Endothelial cell of umbilical vein (primary cell): Measurements from ENCODE around the gene PTPRCAP. TPM values are rescaled to one million over a fixed set of nuclear protein-coding genes. Genes with fewer than 3 reads are reported as not detected.

ENCODE experiments used
- BruUV-seq: library from RNA; stranded (reverse); fragments of 400-500 nt; replicated peaks from 2 replicates; lab custom pipeline; 2021; lab: Mats Ljungman, UMichigan
- CTCF ChIA-PET: fragments of 300-600, 350-600 bp; sonication (Branson Sonifier 250); formaldehyde crosslinking; loops from one replicate; lab custom pipeline; 2021; ENCODE audit warnings: antibody characterized with exemption, inconsistent platforms; lab: Charles Lee
- POLR2A ChIA-PET: fragments of 300-600, 350-600 bp; sonication (Branson Sonifier 250); formaldehyde crosslinking; loops from one replicate; lab custom pipeline; 2021; ENCODE audit warnings: antibody characterized with exemption, inconsistent platforms; lab: Charles Lee
- DNase-seq: peaks from one replicate; pipeline ENCODE4 v3.0.0-alpha.2; 2011; ENCODE audit warnings: low read depth, low spot score
- FAIRE-seq: peaks from 2 replicates; lab custom pipeline; 2011; peaks lifted over from hg19 to GRCh38; lab: Jason Lieb, UNC
- H2AFZ ChIP-seq: 2 replicates; pipeline ENCODE4 v1.6.0; 2012; ENCODE audit warnings: low read depth, low read length, control low read depth, inconsistent platforms
- H3K27ac ChIP-seq: 2 replicates; pipeline ENCODE4 v1.5.1; 2011; ENCODE audit warnings: low read depth, mild to moderate bottlenecking, control low read depth, low read length, moderate library complexity; ENCODE audit not compliant: insufficient read depth
- H3K27me3 ChIP-seq, 2 experiments: 2 replicates each; pipeline versions ENCODE4 v1.6.0 to v1.6.1; 2011; ENCODE audit warnings: low read length in 2 of 2, mixed read lengths in 1 of 2; ENCODE audit not compliant: control insufficient read depth in 2 of 2, insufficient read depth in 2 of 2
- H3K36me3 ChIP-seq, 2 experiments: 2 replicates in 1 of 2; 3 replicates in 1 of 2; pipeline ENCODE4 v1.5.1; 2011; ENCODE audit warnings: low read length in 2 of 2, mild to moderate bottlenecking in 1 of 2, moderate library complexity in 1 of 2; ENCODE audit not compliant: control insufficient read depth in 2 of 2, insufficient read depth in 2 of 2; ENCODE audit errors: extremely low read depth in 1 of 2
- H3K4me1 ChIP-seq: 3 replicates; pipeline ENCODE4 v1.5.1; 2011; ENCODE audit warnings: mild to moderate bottlenecking, low read length; ENCODE audit not compliant: control insufficient read depth, insufficient read depth; ENCODE audit errors: extremely low read depth
- H3K4me2 ChIP-seq: 2 replicates; pipeline ENCODE4 v1.6.1; 2011; ENCODE audit warnings: low read length, control low read depth, mixed read lengths; ENCODE audit not compliant: insufficient read depth
- H3K4me3 ChIP-seq, 3 experiments: fragments of 200-600 bp in 1 of 3; sonication (generic), shearing (Covaris generic) in 1 of 3; replicated peaks in 1 of 3; 2 replicates each; pipeline ENCODE4 v1.5.1; 2011 to 2016; ENCODE audit warnings: control low read depth in 3 of 3, low read length in 3 of 3, mild to moderate bottlenecking in 2 of 3, inconsistent platforms in 1 of 3, low read depth in 1 of 3, moderate library complexity in 1 of 3; ENCODE audit not compliant: insufficient read depth in 1 of 3
- H3K79me2 ChIP-seq: 2 replicates; pipeline ENCODE4 v1.6.0; 2012; ENCODE audit warnings: low read length, inconsistent platforms; ENCODE audit not compliant: control insufficient read depth, insufficient read depth
- H3K9ac ChIP-seq: replicated peaks from 2 replicates; pipeline ENCODE3; 2011; ENCODE audit warnings: low read length, control low read depth; ENCODE audit not compliant: insufficient read depth; ENCODE audit errors: extremely low read depth
- H3K9me1 ChIP-seq: replicated peaks from 3 replicates; pipeline ENCODE4 v1.6.0; 2011; ENCODE audit warnings: mild to moderate bottlenecking, low read length; ENCODE audit not compliant: control insufficient read depth, insufficient read depth; ENCODE audit errors: extremely low read depth
- H3K9me3 ChIP-seq: replicated peaks from 2 replicates; pipeline ENCODE4 v1.5.1; 2012; ENCODE audit warnings: low read length, inconsistent platforms; ENCODE audit not compliant: control insufficient read depth, insufficient read depth
- H4K20me1 ChIP-seq: replicated peaks from 2 replicates; pipeline ENCODE3; 2011; ENCODE audit warnings: mild to moderate bottlenecking, low read length; ENCODE audit not compliant: control insufficient read depth, insufficient read depth; ENCODE audit errors: extremely low read depth
- EZH2 ChIP-seq: IDR thresholded peaks from 2 replicates; pipeline ENCODE4 v1.6.1; 2012; ENCODE audit warnings: borderline replicate concordance, low read depth, mild to moderate bottlenecking, moderate library complexity, low read length, inconsistent platforms; ENCODE audit not compliant: severe bottlenecking
- FOS ChIP-seq: IDR thresholded peaks from 2 replicates; pipeline ENCODE4 v1.6.1; 2011; ENCODE audit warnings: mild to moderate bottlenecking, low read length, moderate library complexity, borderline replicate concordance; ENCODE audit not compliant: insufficient read depth
- GATA2 ChIP-seq: IDR thresholded peaks from 2 replicates; pipeline ENCODE4 v1.7.0; 2011; ENCODE audit warnings: low read depth, mild to moderate bottlenecking, moderate library complexity, mixed read lengths, low read length; ENCODE audit not compliant: insufficient read length, insufficient read depth
- JUN ChIP-seq: IDR thresholded peaks from 2 replicates; pipeline ENCODE4 v1.6.1; 2011; ENCODE audit warnings: borderline replicate concordance, low read depth; ENCODE audit not compliant: insufficient read length, insufficient read depth
- MAX ChIP-seq: IDR thresholded peaks from 2 replicates; pipeline ENCODE4 v1.6.1; 2011; ENCODE audit not compliant: insufficient read depth, insufficient read length
- MYC ChIP-seq: IDR thresholded peaks from one replicate; pipeline ENCODE4 v1.6.1; 2011; ENCODE audit warnings: mild to moderate bottlenecking, low read depth, low read length
- POLR2A ChIP-seq: IDR thresholded peaks from 2 replicates; pipeline ENCODE4 v1.6.1; 2012; ENCODE audit warnings: low read depth, mild to moderate bottlenecking, control low read depth, low read length
- POLR2AphosphoS5 ChIP-seq: IDR thresholded peaks from 2 replicates; pipeline ENCODE4 v1.6.1; 2012; ENCODE audit warnings: low read depth, mild to moderate bottlenecking, control low read depth, low read length, moderate library complexity; ENCODE audit not compliant: insufficient read depth
- dilution Hi-C: fragments of 300-500 bp; cut with MboI; formaldehyde crosslinking; loops from one replicate; pipeline ENCODE4 v1.15.0; 2019; ENCODE audit warnings: low sequenced_read_pairs; ENCODE audit not compliant: extremely low pct_ligation_motif_present
- intact Hi-C: fragments of 100-400 bp; cut with micrococcal nuclease; formaldehyde crosslinking; loops from one replicate; pipeline ENCODE4 v1.10.0; 2022
- polyA plus RNA-seq, 4 experiments: library from polyadenylated mRNA; depleted of rRNA in 3 of 4; stranded (reverse) in 3 of 4; unstranded in 1 of 4; fragments of >200 nt; gene quantifications; 2 replicates each; pipeline versions ENCODE4 v1.2.1 to v1.2.3, GENCODE V29; 2011 to 2012; ENCODE audit warnings: missing spikeins in 1 of 4
- total RNA-seq: library from RNA; stranded (reverse); gene quantifications from 2 replicates; pipeline ENCODE4 v1.2.3, GENCODE V29; 2021
- TF ChIP-seq, protein P1 (sequence below), 2 donors: IDR thresholded peaks; 1 replicate in 1 of 2; 2 replicates in 1 of 2; pipeline ENCODE4 v1.5.1; 2011; ENCODE audit warnings: low read length in 2 of 2, mild to moderate bottlenecking in 2 of 2, moderate library complexity in 2 of 2, control low read depth in 1 of 2, inconsistent platforms in 1 of 2, low read depth in 1 of 2; ENCODE audit not compliant: insufficient read depth in 1 of 2; ENCODE audit errors: extremely low read depth in 1 of 2

Gene PTPRCAP
- total and polyA plus RNA-seq, 2 donors (not counting 3 experiments of a cell fraction or from before 2014, with no cell fraction given): 3.6 TPM; not detected in 1

GRCh38 chr11:67400251-67400941 is 37.1 kb downstream of the PTPRCAP start:
- BruUV-seq: no TSS peak
- Histone ChIP-seq H3K9me1 (no peaks in the 10 kb centered on the region), H3K36me3 (peaks cover 6 to 25% of the 10 kb centered on the region in 2 experiments), H3K79me2 (peaks cover 19% of the 10 kb centered on the region), H3K27ac (no peak overlapping the region), H3K4me2 (peak overlapping the region; percentile 73), H3K4me1 (peaks cover 19% of the 10 kb centered on the region), H3K27me3 (no peaks in the 10 kb centered on the region), H3K4me3 (peak overlapping the region; percentile 79 to 89 (median 89)), H3K9me3 (no peaks in the 10 kb centered on the region), H2AFZ (no peak overlapping the region), H3K9ac (peak overlapping the region; percentile 89), H4K20me1 (no peaks in the 10 kb centered on the region)
- ChIA-PET POLR2A (no interaction called here), CTCF (interaction anchor here (1.0 to 4.2 kb wide), 17 partner anchors 8 to 105 kb away, joined by 3 to 32 read pairs (median 11); partner anchors contain the start of genes AIP, PITPNM1, RAD9A and RPS6KB2)
- TF ChIP-seq MYC: no peak
- TF ChIP-seq FOS: no peak
- TF ChIP-seq POLR2AphosphoS5: no peak
- no peak for TF ChIP-seq GATA2
- TF ChIP-seq MAX: no peak
- TF ChIP-seq EZH2: no peak
- TF ChIP-seq POLR2A: no peak
- TF ChIP-seq, protein P1, sequence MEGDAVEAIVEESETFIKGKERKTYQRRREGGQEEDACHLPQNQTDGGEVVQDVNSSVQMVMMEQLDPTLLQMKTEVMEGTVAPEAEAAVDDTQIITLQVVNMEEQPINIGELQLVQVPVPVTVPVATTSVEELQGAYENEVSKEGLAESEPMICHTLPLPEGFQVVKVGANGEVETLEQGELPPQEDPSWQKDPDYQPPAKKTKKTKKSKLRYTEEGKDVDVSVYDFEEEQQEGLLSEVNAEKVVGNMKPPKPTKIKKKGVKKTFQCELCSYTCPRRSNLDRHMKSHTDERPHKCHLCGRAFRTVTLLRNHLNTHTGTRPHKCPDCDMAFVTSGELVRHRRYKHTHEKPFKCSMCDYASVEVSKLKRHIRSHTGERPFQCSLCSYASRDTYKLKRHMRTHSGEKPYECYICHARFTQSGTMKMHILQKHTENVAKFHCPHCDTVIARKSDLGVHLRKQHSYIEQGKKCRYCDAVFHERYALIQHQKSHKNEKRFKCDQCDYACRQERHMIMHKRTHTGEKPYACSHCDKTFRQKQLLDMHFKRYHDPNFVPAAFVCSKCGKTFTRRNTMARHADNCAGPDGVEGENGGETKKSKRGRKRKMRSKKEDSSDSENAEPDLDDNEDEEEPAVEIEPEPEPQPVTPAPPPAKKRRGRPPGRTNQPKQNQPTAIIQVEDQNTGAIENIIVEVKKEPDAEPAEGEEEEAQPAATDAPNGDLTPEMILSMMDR (IDR thresholded peaks at IDR 0.05; ENCODE audit: extremely low read depth in 1 of 2, insufficient read depth in 1 of 2, low read depth in 1 of 2, low read length in 2 of 2): no peak
- no peak for TF ChIP-seq JUN
- dilution Hi-C loops (no loop called here), intact Hi-C loops (no loop called here)
- no peak for FAIRE-seq
- DNase-seq: no peak
